DOHH2 (cell line): ENCODE results near the gene ARHGEF4.

Source experiments
- EZH2phosphoT487 ChIP-seq: fragments of 200-600 bp; sonication (generic); IDR thresholded peaks from 2 replicates; pipeline ENCODE4 v1.6.1; 2017; ENCODE audit warnings: borderline replicate concordance, mild to moderate bottlenecking, antibody characterized with exemption, low read length, moderate library complexity, mixed read lengths
- TF ChIP-seq, protein P1 (sequence below): fragments of 200-600 bp; sonication (generic); IDR thresholded peaks from one replicate; pipeline ENCODE4 v1.5.1; 2014; ENCODE audit warnings: antibody characterized with exemption, mild to moderate bottlenecking, low read depth, low read length; ENCODE audit not compliant: poor library complexity, severe bottlenecking

DNA sequence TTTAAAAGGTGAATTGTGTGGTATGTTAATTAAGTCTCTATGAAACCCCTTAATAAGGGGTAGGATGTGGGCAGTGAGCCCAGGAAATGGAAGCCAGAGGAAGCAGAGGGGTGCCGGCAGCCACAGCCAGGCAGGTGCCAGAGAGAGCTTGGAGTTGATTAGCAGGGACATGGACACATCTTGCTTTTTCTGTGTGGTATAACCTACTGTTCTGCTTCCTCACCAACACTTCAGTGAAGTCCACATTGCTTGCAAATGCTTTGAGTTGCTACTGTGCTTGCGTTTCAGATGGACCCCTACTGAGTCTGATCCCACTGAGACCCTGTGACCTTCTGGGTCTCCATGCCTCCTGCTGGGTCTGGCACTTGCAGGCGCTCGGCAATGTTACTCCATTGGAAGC lies 30.3 kb upstream of the ARHGEF4 start:
- TF ChIP-seq, protein P1, sequence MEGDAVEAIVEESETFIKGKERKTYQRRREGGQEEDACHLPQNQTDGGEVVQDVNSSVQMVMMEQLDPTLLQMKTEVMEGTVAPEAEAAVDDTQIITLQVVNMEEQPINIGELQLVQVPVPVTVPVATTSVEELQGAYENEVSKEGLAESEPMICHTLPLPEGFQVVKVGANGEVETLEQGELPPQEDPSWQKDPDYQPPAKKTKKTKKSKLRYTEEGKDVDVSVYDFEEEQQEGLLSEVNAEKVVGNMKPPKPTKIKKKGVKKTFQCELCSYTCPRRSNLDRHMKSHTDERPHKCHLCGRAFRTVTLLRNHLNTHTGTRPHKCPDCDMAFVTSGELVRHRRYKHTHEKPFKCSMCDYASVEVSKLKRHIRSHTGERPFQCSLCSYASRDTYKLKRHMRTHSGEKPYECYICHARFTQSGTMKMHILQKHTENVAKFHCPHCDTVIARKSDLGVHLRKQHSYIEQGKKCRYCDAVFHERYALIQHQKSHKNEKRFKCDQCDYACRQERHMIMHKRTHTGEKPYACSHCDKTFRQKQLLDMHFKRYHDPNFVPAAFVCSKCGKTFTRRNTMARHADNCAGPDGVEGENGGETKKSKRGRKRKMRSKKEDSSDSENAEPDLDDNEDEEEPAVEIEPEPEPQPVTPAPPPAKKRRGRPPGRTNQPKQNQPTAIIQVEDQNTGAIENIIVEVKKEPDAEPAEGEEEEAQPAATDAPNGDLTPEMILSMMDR: no peak
- no peak for TF ChIP-seq EZH2phosphoT487
